OCI-LY7 (cell line): ENCODE results near the gene ISCU. TPM values are rescaled to one million over a fixed set of nuclear protein-coding genes. Genes with fewer than 3 reads are reported as not detected.

ENCODE experiments used
- BruUV-seq: library from RNA; stranded (reverse); fragments of 400-500 nt; replicated peaks from 2 replicates; lab custom pipeline; 2021; lab: Mats Ljungman, UMichigan
- CTCF ChIA-PET: fragments of 300-600 bp; sonication (Branson Sonifier 250); formaldehyde crosslinking; loops from one replicate; lab custom pipeline; 2022; ENCODE audit warnings: antibody characterized with exemption; ENCODE audit not compliant: unreplicated experiment; lab: Charles Lee
- POLR2A ChIA-PET: fragments of 300-600 bp; sonication (Branson Sonifier 250); formaldehyde crosslinking; loops from one replicate; lab custom pipeline; 2022; ENCODE audit warnings: antibody characterized with exemption; lab: Charles Lee
- DNase-seq: peaks from one replicate; pipeline ENCODE4 v3.0.0-alpha.2; 2015; ENCODE audit warnings: low spot score
- H2AFZ ChIP-seq: fragments of 200-600 bp; sonication (generic), shearing (Covaris generic); 2 replicates; pipeline ENCODE4 v1.6.1; 2014; ENCODE audit warnings: mild to moderate bottlenecking, antibody characterized with exemption, low read length, moderate library complexity
- H3K27ac ChIP-seq: fragments of 200-600 bp; sonication (generic); 2 replicates; pipeline ENCODE4 v1.5.1; 2014; ENCODE audit warnings: mixed run types, low read depth, mild to moderate bottlenecking, moderate library complexity, low read length, inconsistent platforms; ENCODE audit not compliant: poor library complexity, severe bottlenecking
- H3K36me3 ChIP-seq: fragments of 200-600 bp; sonication (generic); 2 replicates; pipeline ENCODE4 v1.6.1; 2014; ENCODE audit warnings: mild to moderate bottlenecking, antibody characterized with exemption, low read length, moderate library complexity, mixed read lengths; ENCODE audit not compliant: insufficient read depth
- H3K4me1 ChIP-seq: fragments of 200-600 bp; sonication (generic); 2 replicates; pipeline ENCODE4 v1.5.1; 2014; ENCODE audit warnings: mild to moderate bottlenecking, low read length; ENCODE audit not compliant: insufficient read depth, poor library complexity, severe bottlenecking
- H3K4me2 ChIP-seq: fragments of 200-600 bp; sonication (generic); 2 replicates; pipeline ENCODE4 v1.6.1; 2014; ENCODE audit warnings: mild to moderate bottlenecking, low read length
- H3K4me3 ChIP-seq: fragments of 200-600 bp; sonication (generic); 2 replicates; pipeline ENCODE4 v1.5.1; 2014; ENCODE audit warnings: mild to moderate bottlenecking, low read depth, low read length; ENCODE audit not compliant: poor library complexity, severe bottlenecking
- H3K79me2 ChIP-seq: fragments of 200-600 bp; sonication (generic); 2 replicates; pipeline ENCODE4 v1.6.1; 2016; ENCODE audit warnings: low read depth, mild to moderate bottlenecking, low read length, moderate library complexity, mixed read lengths; ENCODE audit not compliant: insufficient read depth
- H3K9me2 ChIP-seq: fragments of 200-600 bp; sonication (generic); 2 replicates; pipeline ENCODE4 v1.6.1; 2016; ENCODE audit warnings: mild to moderate bottlenecking, low read length, mixed read lengths; ENCODE audit not compliant: insufficient read depth
- H3K9me3 ChIP-seq: fragments of 200-600 bp; sonication (generic); 2 replicates; pipeline ENCODE4 v1.6.1; 2014; ENCODE audit warnings: mild to moderate bottlenecking, mixed run types, low read length, mixed read lengths
- H4K20me1 ChIP-seq: fragments of 200-600 bp; sonication (generic); 2 replicates; pipeline ENCODE4 v1.6.1; 2014; ENCODE audit warnings: mild to moderate bottlenecking, antibody characterized with exemption, low read length, moderate library complexity, mixed read lengths; ENCODE audit not compliant: insufficient read depth
- EZH2phosphoT487 ChIP-seq: fragments of 200-600 bp; sonication (generic); IDR thresholded peaks from 2 replicates; pipeline ENCODE4 v1.6.1; 2018; ENCODE audit warnings: low read depth, borderline replicate concordance, mild to moderate bottlenecking, mixed run types, antibody characterized with exemption, low read length, moderate library complexity, mixed read lengths
- intact Hi-C: fragments of 100-400 bp; cut with micrococcal nuclease; formaldehyde crosslinking; loops from one replicate; pipeline ENCODE4 v1.10.0; 2022; ENCODE audit not compliant: unreplicated experiment
- total RNA-seq, 2 experiments: library from RNA; depleted of rRNA in 1 of 2; stranded (reverse); fragments of >200 nt in 1 of 2; shearing (Covaris generic) in 1 of 2; gene quantifications; 2 replicates each; pipeline ENCODE4 v1.2.3, GENCODE V29; 2014 to 2022
- TF ChIP-seq, protein P1 (sequence below): fragments of 200-600 bp; sonication (generic); conservative IDR thresholded peaks from 2 replicates; pipeline ENCODE4 v1.5.1; 2014; ENCODE audit warnings: mild to moderate bottlenecking, antibody characterized with exemption, low read length, moderate library complexity, mixed read lengths

ISCU gene
- total RNA-seq, 2 experiments from 2014 or later, result 123 to 146 TPM

GRCh38 chr12:108519558-108519957 is 42.8 kb upstream of the ISCU start:
- intact Hi-C loops, result loop anchor here (5.0 to 10.0 kb wide), 3 partner anchors 98 to 755 kb away; partner anchors contain the start of gene PRDM4

DNA sequence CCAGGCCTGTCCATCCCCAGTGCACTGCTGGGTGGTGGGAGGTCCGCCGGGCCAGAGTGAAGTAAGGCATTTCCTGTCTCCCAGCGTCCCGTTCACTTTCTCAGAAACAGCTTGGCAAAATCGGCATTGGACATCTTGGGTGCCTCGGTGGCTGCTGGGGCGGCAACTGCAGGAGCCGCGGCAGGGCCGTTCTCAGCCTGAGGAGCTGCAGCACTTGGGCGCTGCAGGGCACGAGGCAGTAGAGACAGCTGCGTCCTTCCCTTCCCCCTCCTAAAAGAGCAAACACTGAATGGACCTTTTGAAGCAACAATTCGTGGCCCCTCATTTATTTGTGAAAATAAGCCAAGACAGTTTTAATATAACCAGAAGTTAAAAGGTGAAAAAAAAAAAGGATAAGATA is 39.0 kb upstream of the ISCU start:
- CTCF ChIA-PET, result no interaction called here
- Histone ChIP-seq H2AFZ (no peak overlapping the region), H3K27ac (no peak overlapping the region), H4K20me1 (no peaks in the 10 kb centered on the region), H3K79me2 (no peaks in the 10 kb centered on the region), H3K4me2 (no peak overlapping the region), H3K36me3 (peaks cover 100% of the 10 kb centered on the region), H3K9me2 (no peaks in the 10 kb centered on the region), H3K9me3 (no peaks in the 10 kb centered on the region), H3K4me1 (no peaks in the 10 kb centered on the region), H3K4me3 (no peak overlapping the region)
- POLR2A ChIA-PET, result interaction anchor here (0.6 kb wide), 1 partner anchor 96 kb away, joined by 3 read pairs; no protein-coding TSS in a partner anchor
- TF ChIP-seq, protein P1, sequence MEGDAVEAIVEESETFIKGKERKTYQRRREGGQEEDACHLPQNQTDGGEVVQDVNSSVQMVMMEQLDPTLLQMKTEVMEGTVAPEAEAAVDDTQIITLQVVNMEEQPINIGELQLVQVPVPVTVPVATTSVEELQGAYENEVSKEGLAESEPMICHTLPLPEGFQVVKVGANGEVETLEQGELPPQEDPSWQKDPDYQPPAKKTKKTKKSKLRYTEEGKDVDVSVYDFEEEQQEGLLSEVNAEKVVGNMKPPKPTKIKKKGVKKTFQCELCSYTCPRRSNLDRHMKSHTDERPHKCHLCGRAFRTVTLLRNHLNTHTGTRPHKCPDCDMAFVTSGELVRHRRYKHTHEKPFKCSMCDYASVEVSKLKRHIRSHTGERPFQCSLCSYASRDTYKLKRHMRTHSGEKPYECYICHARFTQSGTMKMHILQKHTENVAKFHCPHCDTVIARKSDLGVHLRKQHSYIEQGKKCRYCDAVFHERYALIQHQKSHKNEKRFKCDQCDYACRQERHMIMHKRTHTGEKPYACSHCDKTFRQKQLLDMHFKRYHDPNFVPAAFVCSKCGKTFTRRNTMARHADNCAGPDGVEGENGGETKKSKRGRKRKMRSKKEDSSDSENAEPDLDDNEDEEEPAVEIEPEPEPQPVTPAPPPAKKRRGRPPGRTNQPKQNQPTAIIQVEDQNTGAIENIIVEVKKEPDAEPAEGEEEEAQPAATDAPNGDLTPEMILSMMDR, result no peak
- no peak for TF ChIP-seq EZH2phosphoT487
- BruUV-seq, result no TSS peak
- no peak for DNase-seq
- intact Hi-C loops, result no loop called here

More at GRCh38 chr12:108519558-108519957, 42.8 kb upstream of the ISCU start:
- H3K9me2 ChIP-seq, result no peaks in the 10 kb centered on the region
- CTCF ChIA-PET, result no interaction called here
- no peak overlapping the region for H3K4me2 ChIP-seq
- no peaks in the 10 kb centered on the region for H3K9me3 ChIP-seq
- POLR2A ChIA-PET, result interaction anchor here (0.6 to 0.8 kb wide), 3 partner anchors 14 to 761 kb away, joined by 3 to 6 read pairs (median 4); no protein-coding TSS in a partner anchor
- H2AFZ ChIP-seq, result no peak overlapping the region
- H3K27ac ChIP-seq, result no peak overlapping the region
- DNase-seq, result peak; percentile 32
- H3K4me3 ChIP-seq, result no peak overlapping the region
- TF ChIP-seq, protein P1, result peak; percentile 68
- no peak for TF ChIP-seq EZH2phosphoT487
- H3K79me2 ChIP-seq, result no peaks in the 10 kb centered on the region
- no TSS peak for BruUV-seq
- peaks cover 9% of the 10 kb centered on the region for H3K4me1 ChIP-seq
- peaks cover 78% of the 10 kb centered on the region for H3K36me3 ChIP-seq
- no peaks in the 10 kb centered on the region for H4K20me1 ChIP-seq

DNA sequence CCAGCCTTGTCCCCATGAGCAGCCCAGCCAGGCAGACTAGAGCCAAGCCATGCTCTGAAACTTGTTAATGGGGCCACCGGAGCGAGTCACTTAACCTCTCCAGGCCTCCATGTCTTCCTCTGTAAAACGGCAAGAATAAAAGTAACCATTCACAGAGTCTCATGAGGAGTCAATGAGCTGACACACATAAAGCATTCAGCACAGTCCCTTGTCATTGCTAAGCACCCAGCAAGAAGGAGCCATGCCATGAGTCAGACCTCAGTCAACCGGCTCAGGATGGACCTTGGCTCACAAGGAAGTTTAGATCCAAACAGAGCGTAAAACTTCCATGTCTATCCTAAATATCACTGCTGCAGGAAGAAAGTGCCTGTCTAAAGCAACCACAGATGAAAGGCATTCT is 36.7 kb upstream of the ISCU start:
- intact Hi-C loops, result no loop called here
- H2AFZ ChIP-seq, result no peak overlapping the region
- peaks cover 100% of the 10 kb centered on the region for H3K36me3 ChIP-seq
- H3K27ac ChIP-seq, result no peak overlapping the region
- H3K4me2 ChIP-seq, result no peak overlapping the region
- no peak for DNase-seq
- no peaks in the 10 kb centered on the region for H3K9me3 ChIP-seq
- ChIA-PET POLR2A (no interaction called here), CTCF (no interaction called here)
- TF ChIP-seq, protein P1, result no peak
- TF ChIP-seq EZH2phosphoT487, result no peak
- no TSS peak for BruUV-seq
- no peaks in the 10 kb centered on the region for H3K9me2 ChIP-seq
- no peaks in the 10 kb centered on the region for H3K79me2 ChIP-seq
- no peak overlapping the region for H3K4me3 ChIP-seq
- no peaks in the 10 kb centered on the region for H4K20me1 ChIP-seq
- no peaks in the 10 kb centered on the region for H3K4me1 ChIP-seq
